Effector memory CD8-positive, alpha-beta T cell (primary cell): ENCODE measurements around the gene KRTAP10-6.
"Not testable (repeated sequence)": the region's sequence is repeated elsewhere in the genome, so short reads cannot be mapped to it uniquely, and the experiment has no call there.

Source experiments
- ATAC-seq: fragments of 150-1000 bp; cut with Tn5 transposase; replicated peaks from 2 replicates; pipeline ENCODE4 v1.10.0; 2021; ENCODE audit warnings: mild to moderate bottlenecking, moderate library complexity
- DNase-seq, 3 experiments: peaks; one replicate each; pipeline ENCODE4 v3.0.0; 2021
- H3K27ac Mint-ChIP-seq, 2 donors: one replicate each; pipeline ENCODE4 v1.8.0; 2022; ENCODE audit warnings: mild to moderate bottlenecking in 2 of 2, mixed read lengths in 2 of 2, moderate library complexity in 2 of 2
- H3K27me3 Mint-ChIP-seq, 2 donors: one replicate each; pipeline ENCODE4 v1.8.0; 2022; ENCODE audit warnings: mixed read lengths in 2 of 2
- H3K36me3 Mint-ChIP-seq: one replicate; pipeline ENCODE4 v1.8.0; 2022; ENCODE audit warnings: mild to moderate bottlenecking, moderate library complexity, mixed read lengths; ENCODE audit not compliant: insufficient read depth
- H3K4me1 Mint-ChIP-seq, 2 donors: one replicate each; pipeline ENCODE4 v1.8.0; 2022; ENCODE audit warnings: low read depth in 2 of 2, mixed read lengths in 2 of 2
- H3K4me3 Mint-ChIP-seq, 2 donors: one replicate each; pipeline ENCODE4 v1.8.0; 2022; ENCODE audit warnings: mild to moderate bottlenecking in 2 of 2, mixed read lengths in 2 of 2, moderate library complexity in 2 of 2
- H3K9me3 Mint-ChIP-seq, 2 donors: one replicate each; pipeline ENCODE4 v1.8.0; 2022; ENCODE audit warnings: mixed read lengths in 2 of 2
- total RNA-seq, 9 experiments: gene quantifications; one replicate each; lab custom pipeline; 2026; lab: John Stamatoyannopoulos, UW

Gene KRTAP10-6
- 0 reads per million in 9 experiments for total RNA-seq

GRCh38 chr21:44592446-44593311, at the start of gene KRTAP10-6:
KRTAP10-6 (minus strand) TSS chr21:44592505; CDS start chr21:44592484, 21 bp downstream.
- no peak within 1 kb of the TSS for H3K4me3 Mint-ChIP-seq
- H3K27me3 Mint-ChIP-seq = peaks cover 0 to 38% of the 10 kb centered on the region in 2 donors
- no peaks in the 10 kb centered on the region for H3K9me3 Mint-ChIP-seq
- DNase-seq (no peak), ATAC-seq (no peak)
- H3K4me1 Mint-ChIP-seq = peaks cover 4 to 5% of the 10 kb centered on the region in 2 donors
- peak within 1 kb of the TSS in 1 of 2 donors; percentile 46 for H3K27ac Mint-ChIP-seq
- no peaks in the 10 kb centered on the region for H3K36me3 Mint-ChIP-seq

GRCh38 chr21:44640761-44641160, 48.5 kb upstream of the KRTAP10-6 start:
- H3K27ac Mint-ChIP-seq = no peak overlapping the region
- no peak for DNase-seq
- H3K9me3 Mint-ChIP-seq = peaks cover 14 to 38% of the 10 kb centered on the region in 2 donors
- no peak overlapping the region for H3K4me3 Mint-ChIP-seq
- peaks cover 0 to 3% of the 10 kb centered on the region in 2 donors for H3K4me1 Mint-ChIP-seq
- peaks cover 0 to 35% of the 10 kb centered on the region in 2 donors for H3K27me3 Mint-ChIP-seq
- ATAC-seq = no peak
- no peaks in the 10 kb centered on the region for H3K36me3 Mint-ChIP-seq

GRCh38 chr21:44639331-44639655, 47.0 kb upstream of the KRTAP10-6 start:
- H3K27me3 Mint-ChIP-seq = peaks cover 0 to 35% of the 10 kb centered on the region in 2 donors
- H3K27ac Mint-ChIP-seq = peak overlapping the region in 1 of 2 donors; percentile 23
- no peak for ATAC-seq

GRCh38 chr21:44638506-44639330, 46.4 kb upstream of the KRTAP10-6 start:
- not testable (repeated sequence) for ATAC-seq, H3K4me3 Mint-ChIP-seq, H3K4me1 Mint-ChIP-seq, H3K36me3 Mint-ChIP-seq, DNase-seq
- peak overlapping the region in 1 of 2 donors; percentile 23 for H3K27ac Mint-ChIP-seq
- H3K9me3 Mint-ChIP-seq = peaks cover 2 to 24% of the 10 kb centered on the region in 2 donors
- peaks cover 0 to 35% of the 10 kb centered on the region in 2 donors for H3K27me3 Mint-ChIP-seq

More at GRCh38 chr21:44639331-44639655, 47.0 kb upstream of the KRTAP10-6 start:
- no peak for DNase-seq
- peaks cover 6 to 30% of the 10 kb centered on the region in 2 donors for H3K9me3 Mint-ChIP-seq
- H3K4me1 Mint-ChIP-seq = peaks cover 0 to 3% of the 10 kb centered on the region in 2 donors
- no peak overlapping the region for H3K4me3 Mint-ChIP-seq
- H3K36me3 Mint-ChIP-seq = no peaks in the 10 kb centered on the region

GRCh38 chr21:44637851-44638348, 45.6 kb upstream of the KRTAP10-6 start:
- Mint-ChIP-seq H3K9me3 (peaks cover 2 to 23% of the 10 kb centered on the region in 2 donors), H3K27me3 (peaks cover 0 to 35% of the 10 kb centered on the region in 2 donors)
- not testable (repeated sequence) for ATAC-seq, H3K4me3 Mint-ChIP-seq, H3K36me3 Mint-ChIP-seq, H3K27ac Mint-ChIP-seq, DNase-seq, H3K4me1 Mint-ChIP-seq

- no peak for ATAC-seq
Measured at GRCh38 chr21:44637018-44637850, 44.9 kb upstream of the KRTAP10-6 start, which contains the start of gene KRTAP10-10. KRTAP10-10 (plus strand) TSS chr21:44637356; CDS start chr21:44637418, 62 bp downstream.

GRCh38 chr21:44636209-44637017, 44.1 kb upstream of the KRTAP10-6 start:
- H3K4me1 Mint-ChIP-seq = peaks cover 0 to 3% of the 10 kb centered on the region in 2 donors
- H3K36me3 Mint-ChIP-seq = peaks cover 4% of the 10 kb centered on the region
- H3K4me3 Mint-ChIP-seq = no peak overlapping the region
- DNase-seq (no peak), ATAC-seq (no peak)
- H3K27ac Mint-ChIP-seq = no peak overlapping the region
- H3K27me3 Mint-ChIP-seq = peaks cover 0 to 35% of the 10 kb centered on the region in 2 donors
- peaks cover 7 to 27% of the 10 kb centered on the region in 2 donors for H3K9me3 Mint-ChIP-seq

More at GRCh38 chr21:44637018-44637850, 44.9 kb upstream of the KRTAP10-6 start, which contains the start of gene KRTAP10-10:
- DNase-seq = no peak
- H3K27ac Mint-ChIP-seq = no peak within 1 kb of the TSS
- peaks cover 0 to 35% of the 10 kb centered on the region in 2 donors for H3K27me3 Mint-ChIP-seq
- peaks cover 0 to 3% of the 10 kb centered on the region in 2 donors for H3K4me1 Mint-ChIP-seq
- no peak within 1 kb of the TSS for H3K4me3 Mint-ChIP-seq
- H3K9me3 Mint-ChIP-seq = peaks cover 2 to 24% of the 10 kb centered on the region in 2 donors
- peaks cover 4% of the 10 kb centered on the region for H3K36me3 Mint-ChIP-seq

- Mint-ChIP-seq H3K4me1 (peaks cover 24 to 25% of the 10 kb centered on the region in 2 donors), H3K4me3 (no peak overlapping the region), H3K36me3 (peaks cover 10% of the 10 kb centered on the region), H3K9me3 (peaks cover 18 to 29% of the 10 kb centered on the region in 2 donors), H3K27me3 (peaks cover 0 to 7% of the 10 kb centered on the region in 2 donors), H3K27ac (no peak overlapping the region)
- no peak for ATAC-seq
- DNase-seq = no peak
Measured at GRCh38 chr21:44632067-44632466, 39.8 kb upstream of the KRTAP10-6 start.

GRCh38 chr21:44630440-44630839, 38.1 kb upstream of the KRTAP10-6 start:
- peaks cover 38 to 40% of the 10 kb centered on the region in 2 donors for H3K4me1 Mint-ChIP-seq
- H3K36me3 Mint-ChIP-seq = peaks cover 16% of the 10 kb centered on the region
- H3K27ac Mint-ChIP-seq = peak overlapping the region; percentile 77 to 87
- ATAC-seq (peak; percentile 18), DNase-seq (no peak)
- peak overlapping the region; percentile 58 to 68 for H3K4me3 Mint-ChIP-seq
- no peaks in the 10 kb centered on the region for H3K27me3 Mint-ChIP-seq
- peaks cover 18 to 29% of the 10 kb centered on the region in 2 donors for H3K9me3 Mint-ChIP-seq

- Mint-ChIP-seq H3K9me3 (peaks cover 21 to 34% of the 10 kb centered on the region in 2 donors), H3K4me1 (peaks cover 41 to 43% of the 10 kb centered on the region in 2 donors), H3K4me3 (no peak overlapping the region)
Measured at GRCh38 chr21:44628707-44629391, 36.5 kb upstream of the KRTAP10-6 start.

GRCh38 chr21:44627831-44628233, 35.5 kb upstream of the KRTAP10-6 start:
- peaks cover 27 to 38% of the 10 kb centered on the region in 2 donors for H3K9me3 Mint-ChIP-seq
- peaks cover 41 to 50% of the 10 kb centered on the region in 2 donors for H3K4me1 Mint-ChIP-seq
- peak overlapping the region; percentile 41 to 90 for H3K27ac Mint-ChIP-seq
- not testable (repeated sequence) for H3K27me3 Mint-ChIP-seq, DNase-seq, ATAC-seq
- H3K4me3 Mint-ChIP-seq = peak overlapping the region; percentile 12 to 68
- peaks cover 13% of the 10 kb centered on the region for H3K36me3 Mint-ChIP-seq

More at GRCh38 chr21:44628707-44629391, 36.5 kb upstream of the KRTAP10-6 start:
- no peak for DNase-seq
- H3K36me3 Mint-ChIP-seq = peaks cover 16% of the 10 kb centered on the region
- H3K27ac Mint-ChIP-seq = peak overlapping the region; percentile 77 to 87
- no peaks in the 10 kb centered on the region for H3K27me3 Mint-ChIP-seq
- no peak for ATAC-seq
